ENCODE results near the gene KCTD1. TPM values are rescaled to one million over a fixed set of nuclear protein-coding genes. Genes with fewer than 3 reads are reported as not detected.

KCTD1 gene
- total RNA-seq, 2 donors from 2014 or later, result 13.3 to 13.6 TPM

DNA sequence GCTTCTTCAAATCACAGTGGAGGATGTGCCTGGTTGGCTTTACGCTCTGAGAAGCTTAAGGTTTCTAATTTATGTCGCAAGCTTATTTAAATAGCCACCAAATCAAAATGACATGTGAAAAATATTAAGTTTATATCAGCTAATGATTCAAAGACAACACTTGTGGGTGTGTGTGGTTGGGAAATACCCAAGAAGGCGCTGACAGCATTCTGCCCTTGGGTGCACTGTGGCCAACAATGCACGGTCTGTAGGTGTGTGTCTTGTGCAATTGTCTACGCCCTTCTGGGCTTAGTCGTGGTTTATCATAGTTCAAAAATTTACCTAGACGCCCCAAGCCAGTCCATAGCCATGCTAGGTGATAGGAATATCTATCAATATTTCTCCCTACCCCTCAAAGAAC is 60.9 kb downstream of the KCTD1 start:
- no peak overlapping the region for H3K27ac ChIP-seq
- H3K9ac ChIP-seq (ENCODE audit: low read depth in 2 of 2, low read length in 2 of 2), result no peak overlapping the region
- no peaks in the 10 kb centered on the region for H3K4me1 ChIP-seq
- TF ChIP-seq, protein P1, sequence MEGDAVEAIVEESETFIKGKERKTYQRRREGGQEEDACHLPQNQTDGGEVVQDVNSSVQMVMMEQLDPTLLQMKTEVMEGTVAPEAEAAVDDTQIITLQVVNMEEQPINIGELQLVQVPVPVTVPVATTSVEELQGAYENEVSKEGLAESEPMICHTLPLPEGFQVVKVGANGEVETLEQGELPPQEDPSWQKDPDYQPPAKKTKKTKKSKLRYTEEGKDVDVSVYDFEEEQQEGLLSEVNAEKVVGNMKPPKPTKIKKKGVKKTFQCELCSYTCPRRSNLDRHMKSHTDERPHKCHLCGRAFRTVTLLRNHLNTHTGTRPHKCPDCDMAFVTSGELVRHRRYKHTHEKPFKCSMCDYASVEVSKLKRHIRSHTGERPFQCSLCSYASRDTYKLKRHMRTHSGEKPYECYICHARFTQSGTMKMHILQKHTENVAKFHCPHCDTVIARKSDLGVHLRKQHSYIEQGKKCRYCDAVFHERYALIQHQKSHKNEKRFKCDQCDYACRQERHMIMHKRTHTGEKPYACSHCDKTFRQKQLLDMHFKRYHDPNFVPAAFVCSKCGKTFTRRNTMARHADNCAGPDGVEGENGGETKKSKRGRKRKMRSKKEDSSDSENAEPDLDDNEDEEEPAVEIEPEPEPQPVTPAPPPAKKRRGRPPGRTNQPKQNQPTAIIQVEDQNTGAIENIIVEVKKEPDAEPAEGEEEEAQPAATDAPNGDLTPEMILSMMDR (IDR thresholded peaks at IDR 0.05), result no peak
- no peak overlapping the region for H3K4me3 ChIP-seq
- no peak for DNase-seq
- no peaks in the 10 kb centered on the region for H3K9me3 ChIP-seq
- H3K27me3 ChIP-seq, result no peaks in the 10 kb centered on the region
- intact Hi-C loops (cut with DNase I), result no loop called here
- H3K36me3 ChIP-seq, result no peaks in the 10 kb centered on the region

DNA sequence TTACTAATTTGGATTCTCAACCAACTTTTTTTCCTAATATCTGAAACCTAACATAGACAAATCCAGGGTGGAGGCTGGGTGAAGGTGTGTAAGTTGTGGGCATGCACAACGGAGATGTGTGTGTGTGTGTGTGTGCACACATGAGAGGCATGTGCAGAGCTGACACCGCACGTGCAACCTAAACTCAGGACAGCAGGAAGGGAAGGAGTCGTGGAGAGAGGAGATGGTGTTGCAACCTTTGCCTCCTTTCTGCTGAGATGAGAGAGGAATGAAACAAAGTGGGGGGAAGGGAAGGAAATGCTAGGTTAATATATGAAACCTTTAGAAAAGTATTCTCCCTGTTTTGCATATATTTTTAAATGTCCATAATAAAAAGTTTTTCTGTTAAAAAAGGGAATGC is 64.7 kb downstream of the KCTD1 start:
- intact Hi-C loops (cut with DNase I), result no loop called here
- H3K4me3 ChIP-seq, result no peak overlapping the region
- H3K27ac ChIP-seq, result no peak overlapping the region
- no peaks in the 10 kb centered on the region for H3K36me3 ChIP-seq
- H3K9me3 ChIP-seq, result no peaks in the 10 kb centered on the region
- no peak for DNase-seq
- H3K9ac ChIP-seq (ENCODE audit: low read depth in 2 of 2, low read length in 2 of 2), result no peak overlapping the region
- no peaks in the 10 kb centered on the region for H3K27me3 ChIP-seq
- TF ChIP-seq, protein P1 (IDR thresholded peaks at IDR 0.05), result no peak
- H3K4me1 ChIP-seq, result no peaks in the 10 kb centered on the region

DNA sequence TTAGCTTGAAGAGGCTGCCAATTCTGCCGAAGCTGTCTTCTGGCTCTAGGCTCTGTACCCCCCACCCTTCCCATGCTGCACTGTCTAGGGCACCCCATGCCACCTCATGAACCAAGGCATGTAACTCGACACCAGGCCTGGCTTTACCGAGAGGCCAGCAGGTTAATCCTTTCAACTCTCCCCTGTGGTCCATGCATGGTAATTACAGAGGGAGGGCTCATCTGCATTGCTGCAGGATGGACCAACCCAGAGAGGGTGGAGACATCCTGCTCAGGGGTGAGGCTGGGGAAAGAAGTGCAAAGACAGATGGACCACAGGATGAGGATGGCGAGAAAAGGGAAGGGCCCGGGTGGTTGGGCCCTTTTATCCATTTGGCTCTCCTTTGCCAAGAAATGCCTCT is 65.8 kb downstream of the KCTD1 start:
- no peak overlapping the region for H3K9ac ChIP-seq (ENCODE audit: low read depth in 2 of 2, low read length in 2 of 2)
- H3K27ac ChIP-seq, result no peak overlapping the region

DNA sequence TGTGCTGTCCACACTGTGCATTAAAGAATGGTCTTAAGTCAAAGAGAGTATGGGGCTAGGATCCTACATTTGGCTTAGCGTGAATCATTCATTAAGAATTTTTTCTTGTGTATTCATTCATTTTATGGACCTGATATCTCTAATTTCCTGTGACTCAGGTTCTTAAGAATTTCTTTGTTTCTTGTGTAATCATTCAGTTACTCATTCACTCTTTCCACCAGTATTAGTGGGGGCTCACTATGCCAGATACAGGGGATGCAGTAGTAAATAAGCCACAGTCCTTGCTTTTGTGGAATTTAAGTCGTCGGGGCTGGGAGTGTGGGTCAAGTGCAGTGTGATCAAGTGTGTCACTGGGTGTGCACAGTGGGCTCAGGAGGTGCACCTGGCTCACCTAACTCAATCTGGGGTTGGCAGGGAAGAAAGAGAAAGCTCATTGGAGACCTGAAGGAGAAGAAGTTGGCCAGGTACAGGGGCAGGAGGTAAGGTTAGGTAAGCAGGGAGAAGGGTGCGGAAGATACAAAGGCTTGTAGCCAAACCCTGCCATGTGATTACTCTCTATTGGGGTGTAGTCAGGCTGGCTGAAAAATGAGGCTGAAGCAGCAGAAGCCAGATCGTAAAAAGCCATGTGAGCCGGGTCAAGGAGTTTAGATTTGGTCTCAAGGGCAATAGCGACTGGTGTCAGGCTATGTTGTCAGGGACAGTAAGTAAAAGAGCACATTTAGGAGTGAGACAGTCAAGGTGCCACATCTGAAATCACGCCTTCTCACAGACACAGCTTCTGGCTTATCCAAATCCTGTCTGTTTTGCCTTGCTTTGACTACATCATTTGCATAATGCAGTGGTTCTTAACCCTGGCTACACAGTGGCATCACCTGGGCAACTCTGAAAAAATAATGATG is 67.2 kb downstream of the KCTD1 start:
- H3K27me3 ChIP-seq, result no peaks in the 10 kb centered on the region
- intact Hi-C loops (cut with DNase I), result no loop called here
- no peak overlapping the region for H3K27ac ChIP-seq
- DNase-seq, result no peak
- H3K4me1 ChIP-seq, result no peaks in the 10 kb centered on the region
- H3K4me3 ChIP-seq, result no peak overlapping the region
- H3K9me3 ChIP-seq, result no peaks in the 10 kb centered on the region
- H3K9ac ChIP-seq (ENCODE audit: low read depth in 2 of 2, low read length in 2 of 2), result no peak overlapping the region
- no peaks in the 10 kb centered on the region for H3K36me3 ChIP-seq
- TF ChIP-seq, protein P1 (IDR thresholded peaks at IDR 0.05), result no peak

More for the DNA sequence above, 65.8 kb downstream of the KCTD1 start:
- DNase-seq, result no peak
- no peaks in the 10 kb centered on the region for H3K36me3 ChIP-seq
- intact Hi-C loops (cut with DNase I), result no loop called here
- no peak overlapping the region for H3K4me3 ChIP-seq
- no peaks in the 10 kb centered on the region for H3K9me3 ChIP-seq
- H3K4me1 ChIP-seq, result no peaks in the 10 kb centered on the region
- no peaks in the 10 kb centered on the region for H3K27me3 ChIP-seq
- TF ChIP-seq, protein P1 (IDR thresholded peaks at IDR 0.05), result no peak

DNA sequence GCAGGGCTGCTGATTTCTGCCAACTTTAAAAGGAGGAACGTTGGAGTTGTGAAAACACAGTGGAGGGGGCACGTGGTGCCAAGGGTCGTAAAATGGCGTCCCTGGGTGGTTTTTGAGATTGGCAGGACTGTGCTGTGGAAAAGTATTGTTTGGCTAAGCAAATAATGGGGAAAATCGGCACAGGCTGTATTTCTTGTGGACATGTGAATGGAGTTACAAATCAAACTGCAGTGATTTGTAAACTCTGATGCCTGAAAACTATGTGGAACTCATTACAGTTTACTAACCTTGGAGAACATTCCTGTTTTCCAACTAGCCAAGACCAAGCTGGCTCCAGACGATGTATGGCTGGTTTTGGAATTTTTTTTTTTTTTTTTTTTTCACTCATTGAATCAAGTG is 68.7 kb downstream of the KCTD1 start:
- H3K27me3 ChIP-seq, result no peaks in the 10 kb centered on the region
- H3K9me3 ChIP-seq, result no peaks in the 10 kb centered on the region
- H3K36me3 ChIP-seq, result no peaks in the 10 kb centered on the region
- H3K9ac ChIP-seq (ENCODE audit: low read depth in 2 of 2, low read length in 2 of 2), result no peak overlapping the region
- TF ChIP-seq, protein P1 (IDR thresholded peaks at IDR 0.05), result no peak
- H3K27ac ChIP-seq, result no peak overlapping the region
- H3K4me3 ChIP-seq, result no peak overlapping the region
- no peak for DNase-seq
- intact Hi-C loops (cut with DNase I), result no loop called here
- no peaks in the 10 kb centered on the region for H3K4me1 ChIP-seq
